Activated naive CD4-positive, alpha-beta T cell (primary cell): ENCODE results near the gene C22orf31.
"Not testable (repeated sequence)": the region's sequence is repeated elsewhere in the genome, so short reads cannot be mapped to it uniquely, and the experiment has no call there.

Experiments
- DNase-seq, 4 experiments: peaks; one replicate each; lab custom pipeline; 2025; lab: John Stamatoyannopoulos, UW

C22orf31 gene

GRCh38 chr22:29061773-29062172, at the start of gene C22orf31:
C22orf31 (minus strand) TSS chr22:29061831; CDS start chr22:29061792, 39 bp downstream.
- DNase-seq = no peak

GRCh38 chr22:29110946-29111345, 49.3 kb upstream of the C22orf31 start:
- DNase-seq = no peak

- no peak for DNase-seq
Measured at GRCh38 chr22:29109822-29110221, 48.2 kb upstream of the C22orf31 start.

GRCh38 chr22:29108137-29108536, 46.5 kb upstream of the C22orf31 start:
- no peak for DNase-seq

GRCh38 chr22:29106839-29107238, 45.2 kb upstream of the C22orf31 start:
- DNase-seq = no peak

- DNase-seq = no peak
Measured at GRCh38 chr22:29105468-29105867, 43.8 kb upstream of the C22orf31 start.

- no peak for DNase-seq
Measured at GRCh38 chr22:29103121-29103520, 41.5 kb upstream of the C22orf31 start.

GRCh38 chr22:29102300-29102699, 40.7 kb upstream of the C22orf31 start:
- no peak for DNase-seq

GRCh38 chr22:29098296-29098695, 36.7 kb upstream of the C22orf31 start:
- DNase-seq = no peak

- no peak for DNase-seq
Measured at GRCh38 chr22:29096736-29097669, 35.4 kb upstream of the C22orf31 start.

GRCh38 chr22:29095459-29095858, 33.8 kb upstream of the C22orf31 start:
- DNase-seq = no peak

GRCh38 chr22:29093501-29094300, 32.1 kb upstream of the C22orf31 start:
- no peak for DNase-seq

- no peak for DNase-seq
Measured at GRCh38 chr22:29093030-29093429, 31.4 kb upstream of the C22orf31 start.

GRCh38 chr22:29092243-29092642, 30.6 kb upstream of the C22orf31 start:
- no peak for DNase-seq

- no peak for DNase-seq
Measured at GRCh38 chr22:29090039-29090438, 28.4 kb upstream of the C22orf31 start.

- no peak for DNase-seq
Measured at GRCh38 chr22:29089507-29089906, 27.9 kb upstream of the C22orf31 start.

- no peak for DNase-seq
Measured at GRCh38 chr22:29088809-29089208, 27.2 kb upstream of the C22orf31 start.

GRCh38 chr22:29087012-29087411, 25.4 kb upstream of the C22orf31 start:
- DNase-seq = no peak

- DNase-seq = no peak
Measured at GRCh38 chr22:29083933-29084591, 22.4 kb upstream of the C22orf31 start.

GRCh38 chr22:29083576-29083932, 21.9 kb upstream of the C22orf31 start:
- DNase-seq = not testable (repeated sequence)

- no peak for DNase-seq
Measured at GRCh38 chr22:29082826-29083545, 21.4 kb upstream of the C22orf31 start.
